KOPT-K1 (cell line): Measurements from ENCODE around the gene DCAF8.

Experiments used
- H3K27ac ChIP-seq: fragments of 200-600 bp; sonication (generic); 2 replicates; pipeline ENCODE4 v1.5.1; 2016; ENCODE audit warnings: antibody characterized with exemption, mild to moderate bottlenecking, low read depth, low read length; ENCODE audit not compliant: poor library complexity, severe bottlenecking
- H3K36me3 ChIP-seq: fragments of 200-600 bp; sonication (generic); 2 replicates; pipeline ENCODE4 v1.5.1; 2017; ENCODE audit warnings: antibody characterized with exemption, mild to moderate bottlenecking, low read length, moderate library complexity; ENCODE audit not compliant: insufficient read depth
- H3K9me3 ChIP-seq: fragments of 200-600 bp; sonication (generic); 2 replicates; pipeline ENCODE4 v1.5.1; 2017; ENCODE audit warnings: antibody characterized with exemption, low read length, mild to moderate bottlenecking; ENCODE audit not compliant: insufficient read depth, poor library complexity, severe bottlenecking

DCAF8 gene

DNA sequence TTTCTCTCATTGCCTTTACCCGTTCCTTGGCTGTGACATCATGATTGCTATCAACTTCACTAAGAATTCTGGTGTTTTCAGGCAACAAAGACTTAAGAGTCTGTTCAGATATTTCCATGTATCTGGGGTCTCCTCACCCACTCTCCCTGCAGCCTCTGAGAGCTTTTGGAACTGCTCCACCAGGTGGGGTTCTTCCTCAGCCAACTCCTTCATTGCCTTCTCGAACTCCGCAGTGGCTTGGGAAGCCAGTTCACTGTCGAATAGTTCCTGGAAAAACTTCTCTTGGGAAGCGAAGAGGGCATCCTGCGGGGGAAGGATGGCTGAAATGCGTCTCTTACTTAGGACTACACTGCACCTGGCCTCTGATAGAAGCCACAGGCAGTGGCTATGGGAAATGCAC is 20.5 kb upstream of the DCAF8 start:
- H3K9me3 ChIP-seq, result no peaks in the 10 kb centered on the region
- no peak overlapping the region for H3K27ac ChIP-seq
- peaks cover 50% of the 10 kb centered on the region for H3K36me3 ChIP-seq

DNA sequence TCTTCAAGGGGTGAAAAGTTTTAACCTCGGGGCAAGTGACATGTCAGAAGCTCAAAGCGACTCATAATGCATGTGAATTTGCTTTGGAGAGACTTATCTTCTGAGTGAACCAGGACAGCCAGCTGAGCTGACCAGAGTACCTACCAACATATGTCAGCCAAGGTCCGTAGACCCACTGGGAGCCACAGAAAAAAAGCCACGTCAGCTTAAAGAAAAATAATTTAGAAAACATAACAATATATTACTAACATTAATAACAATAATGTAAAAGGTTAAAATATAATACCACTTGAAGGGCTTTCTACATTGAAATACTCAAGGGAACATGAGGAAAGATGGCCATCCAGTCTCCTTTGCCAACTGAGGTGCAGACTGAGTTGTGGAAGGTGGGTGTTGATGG is 15.6 kb upstream of the DCAF8 start:
- Histone ChIP-seq H3K36me3 (peaks cover 62% of the 10 kb centered on the region), H3K27ac (no peak overlapping the region), H3K9me3 (no peaks in the 10 kb centered on the region)

DNA sequence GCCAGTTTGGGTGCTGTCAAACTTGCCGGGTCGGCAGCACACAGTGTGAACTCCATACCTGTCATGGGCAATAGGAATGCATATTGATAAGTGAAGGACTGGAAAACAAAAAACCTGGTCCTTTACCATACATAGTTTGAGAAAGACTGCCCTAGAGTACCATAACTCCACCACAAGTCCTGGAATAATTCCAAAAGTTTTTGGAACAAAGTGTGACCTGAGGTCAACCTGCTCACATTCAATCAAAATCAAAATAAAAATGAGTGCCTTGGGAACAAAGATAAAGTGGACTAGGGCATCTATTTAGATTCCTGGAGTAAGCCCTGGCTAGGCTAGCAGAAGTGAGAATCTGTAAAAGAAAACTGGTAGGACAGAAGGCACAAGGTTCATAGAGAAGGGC is 15.0 kb upstream of the DCAF8 start:
- no peaks in the 10 kb centered on the region for H3K9me3 ChIP-seq
- no peak overlapping the region for H3K27ac ChIP-seq
- H3K36me3 ChIP-seq, result peaks cover 56% of the 10 kb centered on the region

DNA sequence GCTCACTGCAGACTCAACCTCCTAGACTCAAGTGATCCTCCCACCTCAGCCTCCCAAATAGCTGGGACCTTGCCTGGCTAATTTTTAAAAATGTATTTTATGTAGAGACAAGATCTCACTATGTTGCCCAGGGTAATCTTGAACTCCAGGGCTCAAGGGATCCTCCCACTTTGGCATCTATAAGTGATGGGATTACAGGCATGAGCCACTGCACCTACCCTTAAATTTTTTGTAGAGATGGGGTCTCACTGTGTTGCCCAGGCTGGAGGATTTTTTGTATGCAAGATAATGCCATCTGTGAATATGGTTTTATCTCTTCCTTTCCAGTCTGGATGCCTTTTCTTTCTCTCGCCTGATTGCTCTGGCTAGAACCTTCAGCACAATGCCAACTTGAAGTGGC is 8.7 kb upstream of the DCAF8 start:
- Histone ChIP-seq H3K9me3 (no peaks in the 10 kb centered on the region), H3K27ac (no peak overlapping the region)

DNA sequence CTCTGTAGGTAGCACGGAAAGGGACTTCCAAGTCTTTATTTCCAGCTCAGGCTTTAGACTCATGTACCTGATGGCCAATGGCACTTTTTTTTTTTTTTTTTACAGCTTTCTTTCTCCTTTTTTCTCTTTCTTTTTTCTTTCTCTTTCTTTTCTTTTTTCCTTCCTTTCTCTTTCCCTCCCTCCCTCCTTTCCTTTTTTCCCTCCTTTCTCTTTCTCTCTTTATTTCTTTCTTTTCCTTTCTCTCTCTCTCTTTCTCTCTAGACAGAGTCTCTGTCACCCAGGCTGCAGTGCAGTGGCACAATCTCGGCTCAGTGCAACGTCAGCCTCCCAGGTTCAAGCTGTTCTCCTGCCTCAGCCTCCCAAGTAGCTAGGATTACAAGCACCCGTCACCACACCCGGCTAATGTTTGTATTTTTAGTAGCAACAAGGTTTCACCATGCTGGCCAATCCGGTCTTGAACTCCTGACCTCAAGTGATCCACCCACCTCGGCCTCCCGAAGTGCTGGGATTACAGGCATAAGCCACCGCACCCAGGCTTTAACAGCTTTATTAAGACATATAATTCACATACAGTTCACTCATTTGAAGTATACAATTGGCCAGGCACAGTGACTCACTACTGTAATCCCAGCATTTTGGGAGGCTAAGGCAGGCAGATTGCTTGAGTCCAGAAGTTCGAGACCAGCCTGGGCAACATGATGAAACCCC is 5.1 kb upstream of the DCAF8 start:
- no peaks in the 10 kb centered on the region for H3K36me3 ChIP-seq
- H3K27ac ChIP-seq, result no peak overlapping the region
- H3K9me3 ChIP-seq, result no peaks in the 10 kb centered on the region

More for the DNA sequence above, 8.7 kb upstream of the DCAF8 start:
- H3K36me3 ChIP-seq, result no peaks in the 10 kb centered on the region

DNA sequence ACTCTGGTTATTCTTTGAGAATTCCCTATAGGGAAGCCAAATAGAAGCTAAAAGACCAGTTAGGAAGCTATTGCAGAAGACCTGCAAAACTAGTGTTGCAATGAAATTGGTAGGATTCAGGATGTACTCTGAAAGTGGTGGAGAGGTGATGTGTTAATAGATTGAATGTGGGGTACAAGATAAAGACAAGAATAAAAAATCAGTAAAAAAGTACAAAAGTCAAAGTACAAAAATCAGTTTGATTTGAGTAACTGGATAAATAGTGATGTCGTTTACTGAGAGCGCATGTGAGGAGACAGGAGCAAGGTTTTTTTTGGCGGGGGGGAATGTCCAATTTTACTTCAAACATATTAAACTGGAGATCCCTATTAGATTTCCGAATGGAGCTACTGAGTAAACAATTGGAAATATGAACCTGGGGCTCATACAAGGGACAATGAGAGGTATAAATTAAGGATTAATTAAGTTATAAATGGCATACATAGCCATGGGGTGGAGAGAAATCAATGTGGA is 2.5 kb upstream of the DCAF8 start:
- H3K27ac ChIP-seq, result no peak overlapping the region
- no peaks in the 10 kb centered on the region; the same call in 1 of the 2 replicates for H3K36me3 ChIP-seq

DNA sequence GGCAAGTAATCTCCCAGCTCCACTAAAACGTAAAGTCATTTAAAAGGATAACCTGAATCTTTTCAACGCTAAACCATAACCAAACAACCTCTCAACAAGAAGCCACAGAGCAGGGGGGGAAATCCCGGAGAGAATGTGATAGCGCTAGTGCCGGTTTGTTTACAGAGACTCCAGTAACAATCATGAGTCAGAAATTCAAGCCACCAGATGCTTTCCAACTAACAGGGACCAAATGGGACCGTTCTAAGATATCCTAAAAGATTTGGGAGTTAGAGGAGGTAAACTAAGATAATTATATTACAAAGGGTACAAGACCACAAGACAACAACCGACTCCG is 825 bp downstream of the DCAF8 start:
- no peaks in the 10 kb centered on the region for H3K9me3 ChIP-seq
- H3K36me3 ChIP-seq, result peaks cover 24% of the 10 kb centered on the region
- H3K27ac ChIP-seq, result peak overlapping the region; percentile 80

More for the DNA sequence above, 2.5 kb upstream of the DCAF8 start:
- no peaks in the 10 kb centered on the region for H3K9me3 ChIP-seq

DNA sequence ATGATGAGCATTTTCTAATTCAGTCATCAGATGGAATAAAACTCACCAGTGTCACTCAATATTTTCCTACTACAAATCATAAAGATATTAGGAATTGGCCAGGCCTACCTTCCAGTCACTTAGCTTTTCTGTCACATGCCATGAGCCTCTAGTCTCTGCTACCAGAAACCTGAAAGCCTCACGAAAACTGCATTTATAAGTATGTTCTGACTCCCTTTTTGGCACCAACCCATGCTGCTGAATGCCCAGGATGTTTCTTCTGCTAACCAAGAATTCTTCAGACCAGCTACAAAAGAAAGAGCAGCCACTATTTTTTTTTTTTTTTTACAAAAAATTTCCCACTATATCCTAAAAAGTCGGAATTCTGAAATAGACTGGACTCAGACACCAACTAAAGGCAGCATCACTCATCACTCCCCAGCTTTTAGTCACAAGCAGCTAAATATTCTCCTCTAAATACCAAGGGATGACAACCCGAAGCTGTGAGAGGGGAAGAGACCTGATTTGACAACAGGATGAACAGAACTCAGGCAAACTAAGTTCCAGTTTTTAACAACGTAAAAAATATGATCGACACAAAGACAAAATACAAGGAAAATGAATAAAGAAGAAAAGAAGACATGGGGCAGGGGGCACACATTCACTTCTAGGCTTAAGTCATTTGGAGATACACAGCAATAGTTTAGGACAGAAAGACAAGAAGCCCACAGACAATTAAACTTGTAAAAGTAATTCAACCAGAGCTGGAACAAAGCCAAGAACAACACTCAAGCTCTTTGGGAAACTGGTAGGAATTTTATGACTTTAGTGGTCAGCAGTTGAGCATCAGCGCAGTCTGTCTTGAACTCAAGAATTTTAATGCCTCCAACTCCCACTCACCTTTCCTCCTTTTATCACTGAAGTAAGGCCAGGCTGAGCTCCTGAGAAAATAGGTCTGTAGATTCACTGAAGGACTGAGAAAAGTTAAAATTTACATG is 1.7 kb downstream of the DCAF8 start:
- peaks cover 30% of the 10 kb centered on the region for H3K36me3 ChIP-seq
- H3K27ac ChIP-seq, result peak overlapping the region; percentile 80
- no peaks in the 10 kb centered on the region for H3K9me3 ChIP-seq

DNA sequence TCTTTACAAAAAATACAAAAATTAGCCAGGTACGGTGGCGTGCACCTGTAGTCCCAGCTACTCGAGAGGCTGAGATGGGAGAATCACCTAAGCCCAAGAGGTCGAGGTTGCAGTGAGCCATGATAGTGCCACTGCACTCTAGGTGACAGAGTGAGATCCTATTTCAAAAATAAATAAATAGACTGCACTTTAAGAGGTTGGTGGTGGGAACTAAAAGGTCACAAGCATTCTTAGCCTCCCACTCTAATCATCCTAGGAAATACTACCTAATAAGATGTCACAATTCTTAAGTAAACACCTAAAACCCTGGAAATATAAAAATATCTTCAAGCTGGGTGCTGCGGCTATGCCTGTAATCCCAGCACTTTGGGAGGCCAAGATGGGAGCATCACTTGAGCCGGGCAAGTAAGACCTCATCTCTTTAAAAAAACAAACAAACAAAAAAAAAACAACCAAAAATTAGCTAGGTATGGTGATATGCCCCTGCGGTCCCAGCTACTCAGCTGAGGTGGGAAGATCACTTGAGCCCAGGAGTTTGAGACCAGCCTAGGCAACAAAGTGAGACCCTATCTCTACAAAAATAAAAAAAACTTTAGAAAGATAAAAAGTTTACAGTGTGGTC is 4.1 kb downstream of the DCAF8 start:
- Histone ChIP-seq H3K9me3 (no peaks in the 10 kb centered on the region), H3K27ac (no peak overlapping the region), H3K36me3 (peaks cover 50% of the 10 kb centered on the region)

DNA sequence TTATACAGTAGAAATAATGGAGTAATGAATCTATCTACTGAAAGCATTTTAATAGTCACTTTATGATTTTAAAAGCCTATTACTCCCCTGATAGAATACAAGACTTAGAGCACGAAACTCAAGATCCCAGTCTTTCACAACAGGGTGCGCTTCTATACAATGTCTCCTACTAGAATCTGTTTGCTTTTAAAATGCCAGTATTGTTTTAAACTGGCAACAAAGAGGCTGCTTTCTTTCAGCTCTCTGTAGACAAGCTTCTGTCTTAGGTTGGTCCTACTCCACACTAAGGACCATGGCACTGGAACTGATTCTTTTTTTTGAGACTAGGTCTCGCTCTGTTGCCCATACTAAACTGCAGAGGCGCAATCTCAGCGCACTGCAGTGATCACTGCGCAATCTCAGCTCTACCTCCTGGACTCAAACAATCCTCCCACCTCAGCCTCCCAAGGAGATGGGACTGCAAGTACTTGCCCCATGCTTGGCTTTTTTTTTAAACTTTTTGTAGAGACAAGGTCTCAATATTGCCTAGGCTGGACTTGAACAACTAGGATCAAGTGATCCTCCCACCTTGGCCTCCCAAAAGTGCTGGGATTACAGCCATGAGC is 4.8 kb downstream of the DCAF8 start:
- Histone ChIP-seq H3K36me3 (peaks cover 55% of the 10 kb centered on the region), H3K9me3 (no peaks in the 10 kb centered on the region), H3K27ac (no peak overlapping the region)

DNA sequence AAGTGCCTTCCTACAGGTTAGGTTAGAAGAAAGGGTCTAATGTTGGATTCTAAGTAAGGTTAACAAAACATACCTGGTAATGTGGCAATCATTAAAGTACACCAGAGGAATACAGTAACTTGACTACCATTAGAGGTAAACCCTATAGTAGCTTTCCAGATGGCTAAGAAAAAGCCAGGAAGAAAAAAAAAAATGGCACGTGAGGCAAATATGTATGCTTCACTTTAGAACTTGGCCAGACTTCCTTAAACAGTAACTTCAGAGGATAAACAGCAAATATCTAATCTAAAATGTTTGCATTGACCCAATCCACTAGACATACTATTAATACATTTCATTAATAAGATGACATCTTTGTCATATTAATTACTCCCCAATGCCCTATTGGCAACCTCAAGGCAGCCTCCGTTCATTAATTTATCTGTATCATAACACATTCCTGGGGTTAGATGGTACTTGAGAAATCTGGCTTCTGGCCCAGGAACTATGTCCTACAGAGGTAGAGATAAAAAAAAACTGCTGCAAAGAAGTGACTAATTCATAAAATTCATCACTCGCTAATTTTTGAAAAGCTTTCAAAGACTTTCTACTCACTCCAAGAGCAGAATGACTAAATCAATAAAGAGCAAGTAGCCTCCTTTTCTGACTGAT is 5.8 kb downstream of the DCAF8 start:
- H3K36me3 ChIP-seq, result peaks cover 59% of the 10 kb centered on the region

DNA sequence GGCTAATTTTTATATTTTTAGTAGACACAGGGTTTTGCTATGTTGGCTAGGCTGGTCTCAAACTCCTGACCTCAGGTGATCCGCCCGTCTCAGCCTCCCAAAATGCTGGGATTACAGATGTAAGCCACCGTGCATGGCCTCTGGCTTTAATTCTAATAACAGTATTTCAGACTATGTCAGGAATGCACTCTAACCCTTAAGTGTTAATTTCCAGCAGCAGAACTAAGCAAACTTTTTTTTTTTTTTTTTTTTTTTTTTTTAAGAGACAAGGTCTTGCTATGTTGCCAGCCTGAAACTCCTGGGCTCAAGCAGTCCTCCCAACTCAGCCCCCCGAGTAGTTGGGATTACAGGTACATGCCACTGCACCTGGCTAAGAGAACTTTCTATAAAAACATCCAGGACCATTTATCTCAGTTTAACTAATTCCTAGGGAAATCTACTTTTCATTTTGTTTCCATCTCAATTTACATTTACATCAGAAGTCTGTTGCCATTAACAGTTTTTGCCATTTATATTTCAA is 6.5 kb downstream of the DCAF8 start:
- peaks cover 66% of the 10 kb centered on the region for H3K36me3 ChIP-seq
- no peaks in the 10 kb centered on the region for H3K9me3 ChIP-seq
- H3K27ac ChIP-seq, result no peak overlapping the region

More for the DNA sequence above, 5.8 kb downstream of the DCAF8 start:
- no peak overlapping the region for H3K27ac ChIP-seq
- no peaks in the 10 kb centered on the region for H3K9me3 ChIP-seq

DNA sequence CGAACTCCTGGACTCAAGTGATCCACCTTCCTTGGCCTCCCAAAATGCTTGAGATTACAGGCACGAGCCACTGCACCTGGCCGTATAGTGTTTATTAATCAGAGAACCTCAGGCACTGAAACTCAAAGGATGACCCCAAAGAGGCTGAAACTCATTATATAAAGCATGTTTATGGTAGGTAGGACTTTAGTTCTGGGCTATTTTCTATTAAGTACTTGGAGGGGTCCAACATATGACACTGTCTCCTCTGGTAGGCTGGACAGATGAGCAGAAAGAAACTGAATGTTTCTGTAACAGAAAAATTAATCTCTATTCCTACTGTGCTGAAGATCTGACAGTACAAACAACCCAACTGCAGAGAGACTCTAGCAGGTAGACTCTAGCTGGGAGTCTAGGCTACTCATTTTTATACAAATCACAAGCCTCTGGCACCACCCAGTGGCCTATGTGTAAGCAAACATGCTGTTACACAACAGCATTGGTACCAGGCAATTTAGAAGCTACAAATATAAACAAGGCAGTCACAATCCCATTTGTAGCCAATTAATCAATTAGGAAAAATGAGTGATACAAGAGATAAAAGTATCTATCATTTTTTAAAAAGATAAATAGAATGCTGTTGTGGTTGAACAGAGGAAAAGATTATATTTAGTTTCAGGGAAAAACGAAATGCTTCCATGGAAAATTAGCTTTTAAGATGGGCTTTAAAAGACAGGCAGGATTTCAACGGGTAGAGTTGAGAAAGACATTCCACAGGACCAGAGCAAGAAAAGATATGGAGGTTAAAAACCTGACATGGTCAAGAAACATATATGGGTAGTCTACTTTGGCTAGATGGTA is 10.4 kb downstream of the DCAF8 start:
- Histone ChIP-seq H3K36me3 (peaks cover 68% of the 10 kb centered on the region), H3K9me3 (no peaks in the 10 kb centered on the region), H3K27ac (no peak overlapping the region)
